HepG2 (cell line): Measurements from ENCODE around the gene YPEL3. TPM values are rescaled to one million over a fixed set of nuclear protein-coding genes. Genes with fewer than 3 reads are reported as not detected.
A peak's percentile ranks its signal among the peaks of the same experiment; 100 is the strongest.

Experiments used
- CBFB ChIP-seq: sonication (generic); formaldehyde crosslinking; IDR thresholded peaks from 2 replicates; pipeline ENCODE4 v1.4.0; 2020; ENCODE audit warnings: missing genetic modification reagents
- CENPT ChIP-seq: sonication (generic); formaldehyde crosslinking; IDR thresholded peaks from 2 replicates; pipeline ENCODE4 v1.8.0; 2022; ENCODE audit warnings: low read depth, mild to moderate bottlenecking, moderate library complexity, missing genetic modification reagents
- DNMT3B ChIP-seq: conservative IDR thresholded peaks from 2 replicates; pipeline ENCODE4 v1.6.1; 2016; ENCODE audit warnings: missing biosample characterization, control low read depth
- GATAD1 ChIP-seq: IDR thresholded peaks from 2 replicates; pipeline ENCODE4 v1.6.1; 2016; ENCODE audit warnings: missing genetic modification reagents, missing compliant biosample characterization
- KLF13 ChIP-seq: sonication (generic); formaldehyde crosslinking; IDR thresholded peaks from 2 replicates; pipeline ENCODE4 v1.4.0; 2020; ENCODE audit warnings: mild to moderate bottlenecking, missing genetic modification reagents
- KLF9 ChIP-seq: IDR thresholded peaks from 2 replicates; pipeline ENCODE4 v1.6.1; 2016; ENCODE audit warnings: low read depth
- MTA3 ChIP-seq: sonication (generic); formaldehyde crosslinking; IDR thresholded peaks from 2 replicates; pipeline ENCODE4 v1.4.0; 2020; ENCODE audit warnings: missing genetic modification reagents
- NRL ChIP-seq: sonication (generic); formaldehyde crosslinking; IDR thresholded peaks from 2 replicates; pipeline ENCODE4 v1.5.0; 2020; ENCODE audit warnings: missing genetic modification reagents, mild to moderate bottlenecking, moderate library complexity, borderline replicate concordance
- PATZ1 ChIP-seq: sonication (generic); formaldehyde crosslinking; IDR thresholded peaks from 2 replicates; pipeline ENCODE4 v1.4.0; 2020; ENCODE audit warnings: missing genetic modification reagents
- SP4 ChIP-seq: sonication (generic); formaldehyde crosslinking; IDR thresholded peaks from 2 replicates; pipeline ENCODE4 v1.8.1; 2023; ENCODE audit warnings: mild to moderate bottlenecking, missing genetic modification reagents
- SP5 ChIP-seq: IDR thresholded peaks from 2 replicates; pipeline ENCODE4 v1.6.1; 2016; ENCODE audit warnings: low read depth, borderline replicate concordance
- STAG1 ChIP-seq: sonication (generic); formaldehyde crosslinking; IDR thresholded peaks from 2 replicates; pipeline ENCODE4 v1.4.0; 2020; ENCODE audit warnings: missing genetic modification reagents
- TSC22D2 ChIP-seq: sonication (generic); formaldehyde crosslinking; IDR thresholded peaks from 2 replicates; pipeline ENCODE4 v1.5.1; 2020; ENCODE audit warnings: missing genetic modification reagents, mild to moderate bottlenecking, borderline replicate concordance
- ZFY ChIP-seq: sonication (generic); formaldehyde crosslinking; IDR thresholded peaks from 2 replicates; pipeline ENCODE4 v1.4.0; 2020; ENCODE audit warnings: missing genetic modification reagents
- ZNF121 ChIP-seq: sonication (generic); formaldehyde crosslinking; IDR thresholded peaks from 2 replicates; pipeline ENCODE4 v1.5.0; 2020; ENCODE audit warnings: mild to moderate bottlenecking, missing genetic modification reagents
- ZNF235 ChIP-seq: sonication (generic); formaldehyde crosslinking; IDR thresholded peaks from 2 replicates; pipeline ENCODE4 v1.8.1; 2023; ENCODE audit warnings: mild to moderate bottlenecking, missing genetic modification reagents, borderline replicate concordance
- ZNF282 ChIP-seq: fragments of 450-650 bp; IDR thresholded peaks from 2 replicates; pipeline ENCODE4 v1.6.1; 2018; ENCODE audit not compliant: partially characterized antibody
- ZNF484 ChIP-seq: sonication (generic); formaldehyde crosslinking; IDR thresholded peaks from 2 replicates; pipeline ENCODE4 v1.5.1; 2020; ENCODE audit warnings: mild to moderate bottlenecking, low read depth, missing genetic modification reagents, borderline replicate concordance
- ZNF562 ChIP-seq: sonication (generic); formaldehyde crosslinking; IDR thresholded peaks from 2 replicates; pipeline ENCODE4 v1.8.0; 2022; ENCODE audit warnings: missing genetic modification reagents, borderline replicate concordance
- ZNF674 ChIP-seq: sonication (generic); formaldehyde crosslinking; IDR thresholded peaks from 2 replicates; pipeline ENCODE4 v1.5.0; 2020; ENCODE audit warnings: low read depth, mild to moderate bottlenecking, missing genetic modification reagents
- ZNF713 ChIP-seq: sonication (generic); formaldehyde crosslinking; IDR thresholded peaks from 2 replicates; pipeline ENCODE4 v1.4.0; 2020; ENCODE audit warnings: mild to moderate bottlenecking, missing genetic modification reagents
- ZNF737 ChIP-seq: sonication (generic); formaldehyde crosslinking; IDR thresholded peaks from 2 replicates; pipeline ENCODE4 v1.5.0; 2020; ENCODE audit warnings: missing genetic modification reagents, mild to moderate bottlenecking, borderline replicate concordance
- ZNF850 ChIP-seq: sonication (generic); formaldehyde crosslinking; conservative IDR thresholded peaks from 2 replicates; pipeline ENCODE4 v1.9.0; 2021; ENCODE audit warnings: mild to moderate bottlenecking, missing genetic modification reagents
- polyA plus RNA-seq, 8 experiments: library from polyadenylated mRNA; depleted of rRNA in 3 of 8; stranded (reverse) in 7 of 8; unstranded in 1 of 8; fragments of >200 nt; fragmentation: Illumina TruSeq in 4 of 8; extraction: Trizol in 4 of 8; gene quantifications; 2 replicates each; pipeline versions ENCODE4 v1.2.1 to v1.2.3, GENCODE V29; 2011 to 2016; ENCODE audit warnings: low read depth in 4 of 8, missing spikeins in 1 of 8, mixed read lengths in 1 of 8; ENCODE audit not compliant: insufficient read depth in 1 of 8
- total RNA-seq, 5 experiments: library from RNA; depleted of rRNA; stranded (reverse); fragments of >200 nt; fragmentation: Illumina TruSeq; extraction: Trizol; gene quantifications; 2 replicates each; pipeline ENCODE4 v1.2.3, GENCODE V29; 2016; ENCODE audit warnings: low read depth in 1 of 5
- TF ChIP-seq, protein P1 (sequence below): sonication (generic); formaldehyde crosslinking; IDR thresholded peaks from 2 replicates; pipeline ENCODE4 v1.4.0; 2020; ENCODE audit warnings: missing genetic modification reagents
- TF ChIP-seq, protein P2 (sequence below): sonication (generic); formaldehyde crosslinking; IDR thresholded peaks from 2 replicates; pipeline ENCODE4 v1.5.0; 2020; ENCODE audit warnings: mild to moderate bottlenecking, missing genetic modification reagents, borderline replicate concordance
- TF ChIP-seq, protein P3 (sequence below): sonication (generic); formaldehyde crosslinking; IDR thresholded peaks from 2 replicates; pipeline ENCODE4 v1.4.0; 2020; ENCODE audit warnings: mild to moderate bottlenecking, missing genetic modification reagents

The YPEL3 gene
- total and polyA plus RNA-seq, 2 of the 13 experiments (the other 11 are each of a cell fraction or from before 2014, with no cell fraction given): 5.4 to 47.0 TPM

DNA sequence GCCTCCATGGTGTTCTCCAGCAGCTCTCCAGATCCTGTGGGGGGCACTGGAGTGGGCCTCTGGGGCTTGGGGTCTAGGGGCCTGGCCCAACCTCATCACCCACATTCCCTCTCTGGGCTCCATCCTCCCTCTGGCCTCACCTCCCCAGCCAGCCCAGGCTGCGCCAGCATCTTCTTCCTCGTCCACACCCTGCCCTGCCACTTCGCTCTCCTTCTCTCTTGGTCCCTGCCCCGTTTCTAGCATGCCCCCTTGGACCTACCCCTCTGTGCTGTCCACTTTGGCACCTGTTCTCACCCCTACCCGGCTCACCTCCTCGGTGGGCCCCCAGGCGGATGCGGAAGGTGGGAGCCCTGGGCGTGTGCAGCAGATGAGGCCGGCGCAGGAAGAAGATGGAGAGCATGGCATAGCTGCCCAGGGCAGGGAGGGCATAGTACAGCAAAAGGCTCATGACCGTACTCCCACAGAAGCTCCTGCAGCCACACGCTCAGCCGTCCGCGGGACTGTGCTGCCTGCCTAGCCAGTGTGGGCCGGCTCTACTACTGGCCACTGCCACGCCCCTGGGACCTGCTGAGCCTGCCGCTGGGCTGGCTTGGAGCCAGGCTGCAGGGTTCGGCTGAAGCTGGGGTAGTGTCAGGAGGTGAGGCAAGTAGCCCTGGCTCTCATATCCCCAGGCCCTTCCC, 17.2 kb upstream of the YPEL3 start, which contains the start of gene GDPD3 (continued):
- TF ChIP-seq ZNF484 (CRISPR knock-in tag) (no peak), GATAD1 (CRISPR knock-in tag) (no peak), NRL (CRISPR knock-in tag) (no peak), DNMT3B (CRISPR knock-in tag) (no peak), MTA3 (CRISPR knock-in tag) (no peak), KLF13 (no peak), STAG1 (CRISPR knock-in tag) (0 out of 2 replicates have a peak, but pooled peaks have one; percentile 2), CENPT (no peak; the same call in 1 of the 2 replicates), PATZ1 (CRISPR knock-in tag) (no peak), ZNF282 (no peak), ZFY (CRISPR knock-in tag) (no peak), ZNF562 (CRISPR knock-in tag) (no peak), ZNF674 (0 out of 2 replicates have a peak, but pooled peaks have one; percentile 31), ZNF737 (no peak), ZNF235 (CRISPR knock-in tag) (no peak), ZNF850 (no peak), ZNF121 (CRISPR knock-in tag) (peak; percentile 5; the same call in 1 of the 2 replicates), SP5 (CRISPR knock-in tag) (0 out of 2 replicates have a peak, but pooled peaks have one; percentile 33), CBFB (CRISPR knock-in tag) (0 out of 2 replicates have a peak, but pooled peaks have one; percentile 8), TSC22D2 (no peak), ZNF713 (CRISPR knock-in tag) (no peak), SP4 (peak; percentile 59; the same call in 1 of the 2 replicates), KLF9 (no peak)
- TF ChIP-seq, protein P1, sequence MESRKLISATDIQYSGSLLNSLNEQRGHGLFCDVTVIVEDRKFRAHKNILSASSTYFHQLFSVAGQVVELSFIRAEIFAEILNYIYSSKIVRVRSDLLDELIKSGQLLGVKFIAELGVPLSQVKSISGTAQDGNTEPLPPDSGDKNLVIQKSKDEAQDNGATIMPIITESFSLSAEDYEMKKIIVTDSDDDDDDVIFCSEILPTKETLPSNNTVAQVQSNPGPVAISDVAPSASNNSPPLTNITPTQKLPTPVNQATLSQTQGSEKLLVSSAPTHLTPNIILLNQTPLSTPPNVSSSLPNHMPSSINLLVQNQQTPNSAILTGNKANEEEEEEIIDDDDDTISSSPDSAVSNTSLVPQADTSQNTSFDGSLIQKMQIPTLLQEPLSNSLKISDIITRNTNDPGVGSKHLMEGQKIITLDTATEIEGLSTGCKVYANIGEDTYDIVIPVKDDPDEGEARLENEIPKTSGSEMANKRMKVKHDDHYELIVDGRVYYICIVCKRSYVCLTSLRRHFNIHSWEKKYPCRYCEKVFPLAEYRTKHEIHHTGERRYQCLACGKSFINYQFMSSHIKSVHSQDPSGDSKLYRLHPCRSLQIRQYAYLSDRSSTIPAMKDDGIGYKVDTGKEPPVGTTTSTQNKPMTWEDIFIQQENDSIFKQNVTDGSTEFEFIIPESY (CRISPR knock-in tag): peak; percentile 95
- TF ChIP-seq, protein P2, sequence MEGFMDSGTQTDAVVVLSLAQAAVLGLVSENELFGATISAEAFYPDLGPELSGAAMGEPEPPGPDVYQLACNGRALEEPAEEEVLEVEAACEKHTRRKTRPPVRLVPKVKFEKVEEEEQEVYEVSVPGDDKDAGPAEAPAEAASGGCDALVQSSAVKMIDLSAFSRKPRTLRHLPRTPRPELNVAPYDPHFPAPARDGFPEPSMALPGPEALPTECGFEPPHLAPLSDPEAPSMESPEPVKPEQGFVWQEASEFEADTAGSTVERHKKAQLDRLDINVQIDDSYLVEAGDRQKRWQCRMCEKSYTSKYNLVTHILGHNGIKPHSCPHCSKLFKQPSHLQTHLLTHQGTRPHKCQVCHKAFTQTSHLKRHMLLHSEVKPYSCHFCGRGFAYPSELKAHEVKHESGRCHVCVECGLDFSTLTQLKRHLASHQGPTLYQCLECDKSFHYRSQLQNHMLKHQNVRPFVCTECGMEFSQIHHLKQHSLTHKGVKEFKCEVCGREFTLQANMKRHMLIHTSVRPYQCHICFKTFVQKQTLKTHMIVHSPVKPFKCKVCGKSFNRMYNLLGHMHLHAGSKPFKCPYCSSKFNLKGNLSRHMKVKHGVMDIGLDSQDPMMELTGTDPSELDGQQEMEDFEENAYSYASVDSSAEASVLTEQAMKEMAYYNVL (CRISPR knock-in tag): no peak
- TF ChIP-seq, protein P3, sequence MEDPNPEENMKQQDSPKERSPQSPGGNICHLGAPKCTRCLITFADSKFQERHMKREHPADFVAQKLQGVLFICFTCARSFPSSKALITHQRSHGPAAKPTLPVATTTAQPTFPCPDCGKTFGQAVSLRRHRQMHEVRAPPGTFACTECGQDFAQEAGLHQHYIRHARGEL (CRISPR knock-in tag): no peak
